Kidney capillary endothelial cell (primary cell): Measurements from ENCODE around the gene ALK.
A peak's percentile ranks its signal among the peaks of the same experiment; 100 is the strongest.

Experiments used
- DNase-seq: peaks from one replicate; pipeline ENCODE4 v3.0.0-alpha.2; 2018; ENCODE audit warnings: low spot score

The ALK gene

GRCh38 chr2:29606104-29607037 lies 315.0 kb downstream of the ALK start:
- DNase-seq = peak; percentile 95

GRCh38 chr2:29603341-29603740 lies 318.0 kb downstream of the ALK start:
- no peak for DNase-seq

GRCh38 chr2:29601872-29602271 lies 319.5 kb downstream of the ALK start:
- DNase-seq = peak; percentile 25

- DNase-seq = no peak
Observed at GRCh38 chr2:29601321-29601720, 320.1 kb downstream of the ALK start.

GRCh38 chr2:29599946-29600345 lies 321.4 kb downstream of the ALK start:
- no peak for DNase-seq

GRCh38 chr2:29598978-29599377 lies 322.4 kb downstream of the ALK start:
- no peak for DNase-seq

GRCh38 chr2:29597035-29597434 lies 324.4 kb downstream of the ALK start:
- DNase-seq = no peak

- DNase-seq = no peak
Observed at GRCh38 chr2:29596584-29596983, 324.8 kb downstream of the ALK start.

GRCh38 chr2:29591600-29591999 lies 329.8 kb downstream of the ALK start:
- no peak for DNase-seq

GRCh38 chr2:29590211-29590610 lies 331.2 kb downstream of the ALK start:
- no peak for DNase-seq

GRCh38 chr2:29589440-29590103 lies 331.8 kb downstream of the ALK start:
- DNase-seq = no peak

GRCh38 chr2:29587402-29588190 lies 333.8 kb downstream of the ALK start:
- no peak for DNase-seq

- no peak for DNase-seq
Observed at GRCh38 chr2:29586919-29587318, 334.5 kb downstream of the ALK start.

- DNase-seq = no peak
Observed at GRCh38 chr2:29583548-29584156, 337.7 kb downstream of the ALK start.

- DNase-seq = no peak
Observed at GRCh38 chr2:29583104-29583503, 338.3 kb downstream of the ALK start.

GRCh38 chr2:29582062-29582461 lies 339.3 kb downstream of the ALK start:
- DNase-seq = no peak

GRCh38 chr2:29580223-29580622 lies 341.2 kb downstream of the ALK start:
- no peak for DNase-seq

- DNase-seq = no peak
Observed at GRCh38 chr2:29579495-29580169, 341.8 kb downstream of the ALK start.

GRCh38 chr2:29578084-29578598 lies 343.2 kb downstream of the ALK start:
- DNase-seq = no peak

- no peak for DNase-seq
Observed at GRCh38 chr2:29576231-29576630, 345.2 kb downstream of the ALK start.

GRCh38 chr2:29575370-29575890 lies 346.0 kb downstream of the ALK start:
- no peak for DNase-seq
